HCT116 (cell line): ENCODE measurements around the gene ZNF334. TPM values are rescaled to one million over a fixed set of nuclear protein-coding genes. Genes with fewer than 3 reads are reported as not detected.

Source experiments
- ATAC-seq: fragments of 200-7000 bp; cut with Tn5 transposase; 2 replicates; pipeline ENCODE4 v1.9.1; 2020; ENCODE audit warnings: mild to moderate bottlenecking, moderate library complexity
- BruUV-seq: library from RNA; stranded (reverse); fragments of 400-500 nt; replicated peaks from 2 replicates; lab custom pipeline; 2021; lab: Mats Ljungman, UMichigan
- CTCF ChIA-PET: fragments of 300-600 bp; sonication (Branson Sonifier 250); formaldehyde crosslinking; loops from one replicate; lab custom pipeline; 2021; ENCODE audit warnings: antibody characterized with exemption; lab: Charles Lee
- POLR2A ChIA-PET: fragments of 300-600, 350-600 bp; sonication (Branson Sonifier 250); formaldehyde crosslinking; loops from one replicate; lab custom pipeline; 2021; ENCODE audit warnings: antibody characterized with exemption; lab: Charles Lee
- RAD21 ChIA-PET, 2 experiments: fragments of 300-600 bp; sonication (Branson Sonifier 250); formaldehyde crosslinking; loops; one replicate each; lab custom pipeline; 2023; ENCODE audit warnings: low total read pairs in 2 of 2; ENCODE audit not compliant: uncharacterized antibody in 2 of 2, unreplicated experiment in 2 of 2, low non-redundant PET in 1 of 2; lab: Charles Lee
- DNase-seq: peaks from one replicate; pipeline ENCODE4 v3.0.0-alpha.2; 2010; ENCODE audit warnings: low read depth, low spot score
- H2AFZ ChIP-seq: fragments of 200-600 bp; shearing (Covaris generic), sonication (generic); 2 replicates; pipeline ENCODE4 v1.6.1; 2017; ENCODE audit warnings: low read depth, mixed run types, mixed read lengths, antibody characterized with exemption, low read length; ENCODE audit not compliant: poor library complexity, severe bottlenecking
- H3K27ac ChIP-seq: 2 replicates; pipeline ENCODE4 v1.5.1; 2012; ENCODE audit warnings: low read depth, low read length
- H3K27me3 ChIP-seq: fragments of 200-600 bp; sonication (generic); 2 replicates; pipeline ENCODE4 v1.6.1; 2016; ENCODE audit warnings: mixed run types, low read length, mixed read lengths; ENCODE audit not compliant: insufficient read depth
- H3K36me3 ChIP-seq, 2 experiments: fragments of 200-500 bp in 1 of 2; fragments of 200-600 bp in 1 of 2; sonication (Bioruptor generic) in 1 of 2; sonication (generic) in 1 of 2; 2 replicates each; pipeline versions ENCODE4 v1.5.1 to v1.6.1; 2014 to 2016; ENCODE audit warnings: low read length in 2 of 2, inconsistent platforms in 1 of 2, mixed read lengths in 1 of 2, mixed run types in 1 of 2; ENCODE audit not compliant: insufficient read depth in 2 of 2, control insufficient read depth in 1 of 2
- H3K4me1 ChIP-seq, 2 experiments: fragments of 200-600 bp in 1 of 2; sonication (generic) in 1 of 2; 2 replicates each; pipeline versions ENCODE4 v1.5.1 to v1.6.1; 2012 to 2017; ENCODE audit warnings: low read length in 2 of 2, inconsistent platforms in 1 of 2, mild to moderate bottlenecking in 1 of 2, mixed read lengths in 1 of 2, mixed run types in 1 of 2, moderate library complexity in 1 of 2; ENCODE audit not compliant: insufficient read depth in 2 of 2, control insufficient read depth in 1 of 2
- H3K4me2 ChIP-seq: fragments of 200-600 bp; sonication (generic); 2 replicates; pipeline ENCODE4 v1.6.1; 2017; ENCODE audit warnings: mixed run types, low read length, mixed read lengths
- H3K4me3 ChIP-seq, 2 experiments: fragments of 200-600 bp in 1 of 2; sonication (generic) in 1 of 2; replicated peaks in 1 of 2; 2 replicates each; pipeline ENCODE4 v1.5.1; 2011 to 2016; ENCODE audit warnings: low read length in 2 of 2, control low read depth in 1 of 2, low read depth in 1 of 2, mild to moderate bottlenecking in 1 of 2, mixed read lengths in 1 of 2, mixed run types in 1 of 2
- H3K79me2 ChIP-seq: fragments of 200-600 bp; sonication (generic); 2 replicates; pipeline ENCODE4 v1.6.1; 2017; ENCODE audit warnings: mild to moderate bottlenecking, mixed run types, low read length, moderate library complexity, mixed read lengths; ENCODE audit not compliant: insufficient read depth
- H3K9ac ChIP-seq: fragments of 200-600 bp; sonication (generic); 2 replicates; pipeline ENCODE4 v1.6.1; 2016; ENCODE audit warnings: low read length, mixed read lengths
- H3K9me2 ChIP-seq: fragments of 200-600 bp; sonication (generic), shearing (Covaris generic); 2 replicates; pipeline ENCODE4 v1.6.1; 2017; ENCODE audit warnings: mixed run types, mild to moderate bottlenecking, moderate library complexity; ENCODE audit not compliant: insufficient read depth
- H3K9me3 ChIP-seq, 2 experiments: fragments of 200-500 bp in 1 of 2; fragments of 200-600 bp in 1 of 2; sonication (Bioruptor generic) in 1 of 2; sonication (generic) in 1 of 2; 2 replicates each; pipeline ENCODE4 v1.6.1; 2014 to 2017; ENCODE audit warnings: low read length in 2 of 2, mixed read lengths in 2 of 2, inconsistent platforms in 1 of 2, low read depth in 1 of 2, mild to moderate bottlenecking in 1 of 2, mixed run types in 1 of 2, moderate library complexity in 1 of 2; ENCODE audit not compliant: control insufficient read depth in 1 of 2, insufficient read depth in 1 of 2
- H4K20me1 ChIP-seq: fragments of 200-600 bp; sonication (generic), shearing (Covaris generic); 2 replicates; pipeline ENCODE4 v1.6.1; 2017; ENCODE audit warnings: mixed run types, mild to moderate bottlenecking, moderate library complexity; ENCODE audit not compliant: insufficient read depth
- EZH2 ChIP-seq: fragments of 200-600 bp; sonication (generic); IDR thresholded peaks from 2 replicates; pipeline ENCODE4 v1.6.1; 2017; ENCODE audit warnings: antibody characterized with exemption, mixed run types
- JUND ChIP-seq: IDR thresholded peaks from 2 replicates; pipeline ENCODE4 v1.6.1; 2012
- POLR2A ChIP-seq: IDR thresholded peaks from 2 replicates; pipeline ENCODE4 v1.7.0; 2011; ENCODE audit warnings: borderline replicate concordance; ENCODE audit not compliant: insufficient read depth, insufficient read length; ENCODE audit errors: extremely low read depth
- REST ChIP-seq: IDR thresholded peaks from 2 replicates; pipeline ENCODE4 v1.6.1; 2012; ENCODE audit warnings: low read depth
- SRF ChIP-seq: IDR thresholded peaks from 2 replicates; pipeline ENCODE4 v1.6.1; 2012; ENCODE audit warnings: low read depth
- TCF7L2 ChIP-seq: IDR thresholded peaks from 2 replicates; pipeline ENCODE4 v1.7.0; 2011; ENCODE audit warnings: borderline replicate concordance, inconsistent platforms; ENCODE audit not compliant: insufficient read depth, insufficient read length; ENCODE audit errors: extremely low read depth
- ZBTB33 ChIP-seq: IDR thresholded peaks from 2 replicates; pipeline ENCODE4 v1.6.1; 2011; ENCODE audit warnings: mild to moderate bottlenecking, low read length, moderate library complexity; ENCODE audit not compliant: insufficient replicate concordance; ENCODE audit errors: extremely low read depth
- intact Hi-C: fragments of 100-400 bp; cut with micrococcal nuclease; formaldehyde crosslinking; loops from 2 replicates; pipeline ENCODE4 v1.10.0; 2022
- total RNA-seq: library from RNA; stranded (reverse); gene quantifications from one replicate; pipeline ENCODE4 v1.2.1, GENCODE V29; 2021; ENCODE audit not compliant: unreplicated experiment

ZNF334 gene
- total RNA-seq, 1 experiment from 2014 or later = not detected

GRCh38 chr20:46523696-46524328, 10.5 kb upstream of the ZNF334 start:
- H3K4me1 ChIP-seq = no peaks in the 10 kb centered on the region
- ChIA-PET CTCF (no interaction called here), RAD21 (no interaction called here), POLR2A (no interaction called here)
- H2AFZ ChIP-seq = no peak overlapping the region
- BruUV-seq = no TSS peak
- intact Hi-C loops = no loop called here
- ATAC-seq (no peak), DNase-seq (no peak)
- TF ChIP-seq SRF = no peak
- no peak for TF ChIP-seq TCF7L2
- TF ChIP-seq EZH2 = no peak
- no peak for TF ChIP-seq JUND
- TF ChIP-seq ZBTB33 = no peak
- TF ChIP-seq REST = peak; percentile 74
- TF ChIP-seq POLR2A = no peak
- no peaks in the 10 kb centered on the region for H4K20me1 ChIP-seq
- H3K36me3 ChIP-seq = no peaks in the 10 kb centered on the region
- H3K4me3 ChIP-seq = no peak overlapping the region
- no peak overlapping the region for H3K27ac ChIP-seq
- H3K9me3 ChIP-seq = no peaks in the 10 kb centered on the region
- no peaks in the 10 kb centered on the region for H3K79me2 ChIP-seq
- peaks cover 10% of the 10 kb centered on the region for H3K27me3 ChIP-seq
- H3K9ac ChIP-seq = no peak overlapping the region
- H3K9me2 ChIP-seq = no peaks in the 10 kb centered on the region
- no peak overlapping the region for H3K4me2 ChIP-seq
